NCI-H2107 treated with DMSO at 0.1 percent for 48 hours (cell line): ENCODE measurements around the gene CD44.
"Not testable (repeated sequence)": the region's sequence is repeated elsewhere in the genome, so short reads cannot be mapped to it uniquely, and the experiment has no call there.

Experiments used
- DNase-seq: peaks from one replicate; lab custom pipeline; 2025; ENCODE audit not compliant: unreplicated experiment; lab: John Stamatoyannopoulos, UW

Gene CD44

GRCh38 chr11:35138943-35139721 lies at the start of gene CD44:
Gene CD44 (plus strand): TSS chr11:35139171. CDS start chr11:35139304, 133 bp downstream.
- DNase-seq: no peak

GRCh38 chr11:35089666-35090065 lies 49.3 kb upstream of the CD44 start:
- DNase-seq: no peak

- DNase-seq: no peak
Measured at GRCh38 chr11:35090125-35090524, 48.8 kb upstream of the CD44 start.

GRCh38 chr11:35090991-35091390 lies 48.0 kb upstream of the CD44 start:
- DNase-seq: not testable (repeated sequence)

GRCh38 chr11:35096723-35097122 lies 42.2 kb upstream of the CD44 start:
- no peak for DNase-seq

GRCh38 chr11:35097814-35098455 lies 41.0 kb upstream of the CD44 start:
- no peak for DNase-seq

- no peak for DNase-seq
Measured at GRCh38 chr11:35098855-35099254, 40.1 kb upstream of the CD44 start.

- no peak for DNase-seq
Measured at GRCh38 chr11:35099278-35100012, 39.5 kb upstream of the CD44 start.

- DNase-seq: no peak
Measured at GRCh38 chr11:35100013-35100383, 39.0 kb upstream of the CD44 start.

GRCh38 chr11:35101223-35101622 lies 37.7 kb upstream of the CD44 start:
- no peak for DNase-seq

GRCh38 chr11:35102267-35102666 lies 36.7 kb upstream of the CD44 start:
- DNase-seq: no peak

GRCh38 chr11:35103366-35104208 lies 35.4 kb upstream of the CD44 start:
- DNase-seq: no peak

- DNase-seq: no peak
Measured at GRCh38 chr11:35104655-35105054, 34.3 kb upstream of the CD44 start.

GRCh38 chr11:35105319-35106079 lies 33.5 kb upstream of the CD44 start:
- DNase-seq: no peak

GRCh38 chr11:35106595-35106994 lies 32.4 kb upstream of the CD44 start:
- DNase-seq: no peak

- no peak for DNase-seq
Measured at GRCh38 chr11:35107861-35108260, 31.1 kb upstream of the CD44 start.

GRCh38 chr11:35108336-35108735 lies 30.6 kb upstream of the CD44 start:
- DNase-seq: not testable (repeated sequence)

- no peak for DNase-seq
Measured at GRCh38 chr11:35109041-35109440, 29.9 kb upstream of the CD44 start.

GRCh38 chr11:35109827-35110226 lies 29.1 kb upstream of the CD44 start:
- DNase-seq: no peak
